Lung (tissue), 12 donors: Measurements from ENCODE around the gene NOC4L. TPM values are rescaled to one million over a fixed set of nuclear protein-coding genes. Genes with fewer than 3 reads are reported as not detected.
"Not testable (repeated sequence)": the region's sequence is repeated elsewhere in the genome, so short reads cannot be mapped to it uniquely, and the experiment has no call there.

ENCODE experiments used
- ATAC-seq: fragments of 200-7000 bp; cut with Tn5 transposase; one replicate; pipeline ENCODE4 v1.9.1; 2020; ENCODE audit warnings: moderate number of reproducible peaks; ENCODE audit not compliant: insufficient read depth, low FRiP score
- DNase-seq, 3 donors: peaks; one replicate each; pipeline ENCODE4 v3.0.0-alpha.2; 2013 to 2017
- H3K27ac ChIP-seq, 2 donors: one replicate each; pipeline ENCODE4 v1.5.1; 2013; ENCODE audit warnings: mild to moderate bottlenecking in 2 of 2, moderate library complexity in 2 of 2, control low read depth in 1 of 2, inconsistent platforms in 1 of 2, low read depth in 1 of 2, low read length in 1 of 2
- H3K27me3 ChIP-seq, 3 donors: one replicate each; pipeline ENCODE4 v1.5.1; 2013; ENCODE audit warnings: low read length in 2 of 3; ENCODE audit not compliant: control insufficient read depth in 3 of 3, insufficient read depth in 3 of 3
- H3K36me3 ChIP-seq, 4 donors: one replicate each; pipeline ENCODE4 v1.5.1; 2013; ENCODE audit warnings: low read length in 4 of 4, mild to moderate bottlenecking in 1 of 4, moderate library complexity in 1 of 4; ENCODE audit not compliant: control insufficient read depth in 4 of 4, insufficient read depth in 4 of 4
- H3K4me1 ChIP-seq, 5 donors: one replicate each; pipeline ENCODE4 v1.5.1; 2013; ENCODE audit warnings: low read length in 5 of 5, mild to moderate bottlenecking in 2 of 5, moderate library complexity in 1 of 5; ENCODE audit not compliant: control insufficient read depth in 5 of 5, insufficient read depth in 5 of 5
- H3K4me3 ChIP-seq: one replicate; pipeline ENCODE4 v1.5.1; 2013; ENCODE audit warnings: mild to moderate bottlenecking, control low read depth, moderate library complexity
- H3K9ac ChIP-seq, 2 donors: one replicate each; pipeline ENCODE4 v1.5.1; 2013; ENCODE audit warnings: low read length in 2 of 2, control low read depth in 1 of 2; ENCODE audit not compliant: insufficient read depth in 1 of 2
- H3K9me3 ChIP-seq, 4 donors: one replicate each; pipeline ENCODE4 v1.5.1; 2013; ENCODE audit warnings: low read length in 3 of 4, mild to moderate bottlenecking in 1 of 4, moderate library complexity in 1 of 4; ENCODE audit not compliant: control insufficient read depth in 4 of 4, insufficient read depth in 3 of 4
- CTCF ChIP-seq: IDR thresholded peaks from 2 replicates; pipeline ENCODE4 v1.5.1; 2012; ENCODE audit warnings: mild to moderate bottlenecking; ENCODE audit errors: control extremely low read depth, extremely low read depth
- WGBS, 2 donors: extraction: QIAGEN DNeasy Blood & Tissue Kit; methylation state at CpG; one replicate each; pipeline ENCODE4 v1.1.7; 2013; 5-methylcytosine and 5-hydroxymethylcytosine counted together
- polyA plus RNA-seq, 2 donors: library from polyadenylated mRNA; stranded (reverse); fragments of 200-250 nt; gene quantifications; one replicate each; pipeline ENCODE4 v1.2.1, GENCODE V29; 2013
- total RNA-seq, 2 donors: library from RNA; depleted of rRNA in 1 of 2; stranded (reverse); fragments of >200 nt in 1 of 2; gene quantifications; one replicate each; pipeline ENCODE4 v1.2.1, GENCODE V29; 2014 to 2021
- donor health status: control.
- donor health status: control.
- donor health status: Bipolar disorder and iron deficiency.
- donor health status: healthy.
- donor health status: DM: yes; HTN: yes; CAD: no.

NOC4L gene
- total and polyA plus RNA-seq, 4 donors = 6.3 to 27.8 (median 25.9) TPM

- Histone ChIP-seq H3K27me3 (no peaks in the 10 kb centered on the region), H3K27ac (no peak overlapping the region), H3K4me1 (no peaks in the 10 kb centered on the region), H3K9me3 (peaks cover 0 to 2% (median 0%) of the 10 kb centered on the region in 4 donors), H3K4me3 (no peak overlapping the region), H3K36me3 (peaks cover 0 to 12% (median 6%) of the 10 kb centered on the region in 4 donors), H3K9ac (no peak overlapping the region)
- DNase-seq (no peak), ATAC-seq (no peak)
- TF ChIP-seq CTCF = no peak
- 96 to 98% methylated on average over 13 of the region's 13 CpGs for WGBS, 2 donors
These were observed 43.8 kb upstream of the NOC4L start for GRCh38 chr12:132100306-132101065.

- Histone ChIP-seq H3K4me1 (no peaks in the 10 kb centered on the region), H3K4me3 (no peak overlapping the region), H3K9me3 (peaks cover 0 to 2% (median 0%) of the 10 kb centered on the region in 4 donors), H3K27me3 (no peaks in the 10 kb centered on the region), H3K9ac (no peak overlapping the region), H3K27ac (no peak overlapping the region), H3K36me3 (peaks cover 0 to 10% (median 3%) of the 10 kb centered on the region in 4 donors)
- WGBS, 2 donors = 91 to 93% methylated on average over 9 of the region's 9 CpGs
- TF ChIP-seq CTCF = no peak
- no peak for DNase-seq
- no peak for ATAC-seq
These were observed 42.0 kb upstream of the NOC4L start for GRCh38 chr12:132102297-132102696.

- DNase-seq, ATAC-seq: not testable (repeated sequence)
These were observed 41.2 kb upstream of the NOC4L start for GRCh38 chr12:132103072-132103471.

GRCh38 chr12:132103542-132104308 is 40.5 kb upstream of the NOC4L start:
- ATAC-seq = no peak
- Histone ChIP-seq H3K4me3 (no peak overlapping the region), H3K9me3 (peaks cover 0 to 2% (median 0%) of the 10 kb centered on the region in 4 donors), H3K9ac (no peak overlapping the region), H3K4me1 (no peaks in the 10 kb centered on the region), H3K36me3 (peaks cover 0 to 17% (median 6%) of the 10 kb centered on the region in 4 donors), H3K27me3 (no peaks in the 10 kb centered on the region), H3K27ac (no peak overlapping the region)
- 89 to 91% methylated on average over 26 of the region's 26 CpGs for WGBS, 2 donors
- DNase-seq = no peak
- no peak for TF ChIP-seq CTCF

More at GRCh38 chr12:132103072-132103471, 41.2 kb upstream of the NOC4L start:
- not testable (repeated sequence) for H3K4me3 ChIP-seq, H3K9ac ChIP-seq, H3K4me1 ChIP-seq, H3K27me3 ChIP-seq, H3K9me3 ChIP-seq, H3K27ac ChIP-seq
- 78 to 87% methylated on average over 14 of the region's 14 CpGs for WGBS, 2 donors
- H3K36me3 ChIP-seq = peaks cover 0 to 11% (median 4%) of the 10 kb centered on the region in 4 donors
